ENCODE measurements around the gene LPAR3.

Gene LPAR3

DNA sequence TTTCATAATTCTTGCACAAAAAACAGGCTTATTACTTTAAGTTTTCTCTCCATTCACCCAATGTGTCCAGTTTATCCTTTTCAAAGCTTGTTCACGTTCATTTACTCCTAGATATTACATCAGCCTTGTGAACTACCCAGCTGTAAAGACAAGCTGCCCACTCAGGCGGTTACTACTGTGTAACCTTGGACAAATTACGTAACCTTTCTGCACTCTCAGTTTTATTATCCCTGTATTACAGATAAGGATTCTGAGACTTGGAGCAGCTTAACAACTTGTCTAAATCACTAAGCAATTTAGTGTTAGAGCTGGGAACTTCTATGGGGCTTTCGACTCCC is 20.5 kb upstream of the LPAR3 start (continued):
- TF ChIP-seq, protein P1, sequence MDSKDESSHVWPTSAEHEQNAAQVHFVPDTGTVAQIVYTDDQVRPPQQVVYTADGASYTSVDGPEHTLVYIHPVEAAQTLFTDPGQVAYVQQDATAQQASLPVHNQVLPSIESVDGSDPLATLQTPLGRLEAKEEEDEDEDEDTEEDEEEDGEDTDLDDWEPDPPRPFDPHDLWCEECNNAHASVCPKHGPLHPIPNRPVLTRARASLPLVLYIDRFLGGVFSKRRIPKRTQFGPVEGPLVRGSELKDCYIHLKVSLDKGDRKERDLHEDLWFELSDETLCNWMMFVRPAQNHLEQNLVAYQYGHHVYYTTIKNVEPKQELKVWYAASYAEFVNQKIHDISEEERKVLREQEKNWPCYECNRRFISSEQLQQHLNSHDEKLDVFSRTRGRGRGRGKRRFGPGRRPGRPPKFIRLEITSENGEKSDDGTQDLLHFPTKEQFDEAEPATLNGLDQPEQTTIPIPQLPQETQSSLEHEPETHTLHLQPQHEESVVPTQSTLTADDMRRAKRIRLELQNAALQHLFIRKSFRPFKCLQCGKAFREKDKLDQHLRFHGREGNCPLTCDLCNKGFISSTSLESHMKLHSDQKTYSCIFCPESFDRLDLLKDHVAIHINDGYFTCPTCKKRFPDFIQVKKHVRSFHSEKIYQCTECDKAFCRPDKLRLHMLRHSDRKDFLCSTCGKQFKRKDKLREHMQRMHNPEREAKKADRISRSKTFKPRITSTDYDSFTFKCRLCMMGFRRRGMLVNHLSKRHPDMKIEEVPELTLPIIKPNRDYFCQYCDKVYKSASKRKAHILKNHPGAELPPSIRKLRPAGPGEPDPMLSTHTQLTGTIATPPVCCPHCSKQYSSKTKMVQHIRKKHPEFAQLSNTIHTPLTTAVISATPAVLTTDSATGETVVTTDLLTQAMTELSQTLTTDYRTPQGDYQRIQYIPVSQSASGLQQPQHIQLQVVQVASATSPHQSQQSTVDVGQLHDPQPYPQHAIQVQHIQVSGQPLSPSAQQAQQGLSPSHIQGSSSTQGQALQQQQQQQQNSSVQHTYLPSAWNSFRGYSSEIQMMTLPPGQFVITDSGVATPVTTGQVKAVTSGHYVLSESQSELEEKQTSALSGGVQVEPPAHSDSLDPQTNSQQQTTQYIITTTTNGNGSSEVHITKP (tag by site-specific recombination; IDR thresholded peaks at IDR 0.05), result peak; percentile 57
- no peak for TF ChIP-seq ZNF404 (tag by site-specific recombination; IDR thresholded peaks at IDR 0.05)
- no peak for TF ChIP-seq ZNF785 (tag by site-specific recombination; IDR thresholded peaks at IDR 0.05)
- peak; percentile 31; the same call in 1 of the 2 replicates for TF ChIP-seq ZSCAN30 (tag by site-specific recombination; IDR thresholded peaks at IDR 0.05)
- peak; percentile 66 for TF ChIP-seq EGR2 (tag by site-specific recombination; IDR thresholded peaks at IDR 0.05; ENCODE audit: low read depth)
- 0 out of 2 replicates have a peak, but pooled peaks have one; percentile 10 for TF ChIP-seq ZIC2 (tag by site-specific recombination; IDR thresholded peaks at IDR 0.05)
- TF ChIP-seq ZNF600 (tag by site-specific recombination; IDR thresholded peaks at IDR 0.05), result peak; percentile 56; the same call in 1 of the 2 replicates
- TF ChIP-seq KLF8 (tag by site-specific recombination; IDR thresholded peaks at IDR 0.05), result peak; percentile 15; the same call in 1 of the 2 replicates
- TF ChIP-seq ZNF2 (tag by site-specific recombination; IDR thresholded peaks at IDR 0.05), result 0 out of 2 replicates have a peak, but pooled peaks have one; percentile 56
- TF ChIP-seq ZNF366 (tag by site-specific recombination; conservative IDR thresholded peaks at IDR 0.05), result peak; percentile 57; the same call in 1 of the 2 replicates
- peak; percentile 57; the same call in 1 of the 2 replicates for TF ChIP-seq ZNF843 (tag by site-specific recombination; IDR thresholded peaks at IDR 0.05)
- peak; percentile 70; the same call in 1 of the 2 replicates for TF ChIP-seq ZNF394 (tag by site-specific recombination; IDR thresholded peaks at IDR 0.05; ENCODE audit: borderline replicate concordance)
- TF ChIP-seq ZNF629 (tag by site-specific recombination; IDR thresholded peaks at IDR 0.05), result peak; percentile 84
- TF ChIP-seq, protein P2, sequence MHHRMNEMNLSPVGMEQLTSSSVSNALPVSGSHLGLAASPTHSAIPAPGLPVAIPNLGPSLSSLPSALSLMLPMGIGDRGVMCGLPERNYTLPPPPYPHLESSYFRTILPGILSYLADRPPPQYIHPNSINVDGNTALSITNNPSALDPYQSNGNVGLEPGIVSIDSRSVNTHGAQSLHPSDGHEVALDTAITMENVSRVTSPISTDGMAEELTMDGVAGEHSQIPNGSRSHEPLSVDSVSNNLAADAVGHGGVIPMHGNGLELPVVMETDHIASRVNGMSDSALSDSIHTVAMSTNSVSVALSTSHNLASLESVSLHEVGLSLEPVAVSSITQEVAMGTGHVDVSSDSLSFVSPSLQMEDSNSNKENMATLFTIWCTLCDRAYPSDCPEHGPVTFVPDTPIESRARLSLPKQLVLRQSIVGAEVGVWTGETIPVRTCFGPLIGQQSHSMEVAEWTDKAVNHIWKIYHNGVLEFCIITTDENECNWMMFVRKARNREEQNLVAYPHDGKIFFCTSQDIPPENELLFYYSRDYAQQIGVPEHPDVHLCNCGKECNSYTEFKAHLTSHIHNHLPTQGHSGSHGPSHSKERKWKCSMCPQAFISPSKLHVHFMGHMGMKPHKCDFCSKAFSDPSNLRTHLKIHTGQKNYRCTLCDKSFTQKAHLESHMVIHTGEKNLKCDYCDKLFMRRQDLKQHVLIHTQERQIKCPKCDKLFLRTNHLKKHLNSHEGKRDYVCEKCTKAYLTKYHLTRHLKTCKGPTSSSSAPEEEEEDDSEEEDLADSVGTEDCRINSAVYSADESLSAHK (tag by site-specific recombination; IDR thresholded peaks at IDR 0.05), result peak; percentile 14; the same call in 1 of the 2 replicates
- TF ChIP-seq, protein P3, sequence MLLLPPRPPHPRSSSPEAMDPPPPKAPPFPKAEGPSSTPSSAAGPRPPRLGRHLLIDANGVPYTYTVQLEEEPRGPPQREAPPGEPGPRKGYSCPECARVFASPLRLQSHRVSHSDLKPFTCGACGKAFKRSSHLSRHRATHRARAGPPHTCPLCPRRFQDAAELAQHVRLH (tag by site-specific recombination; IDR thresholded peaks at IDR 0.05), result peak; percentile 75
- TF ChIP-seq ZNF24 (tag by site-specific recombination; IDR thresholded peaks at IDR 0.05), result peak; percentile 70
- TF ChIP-seq, protein P4, sequence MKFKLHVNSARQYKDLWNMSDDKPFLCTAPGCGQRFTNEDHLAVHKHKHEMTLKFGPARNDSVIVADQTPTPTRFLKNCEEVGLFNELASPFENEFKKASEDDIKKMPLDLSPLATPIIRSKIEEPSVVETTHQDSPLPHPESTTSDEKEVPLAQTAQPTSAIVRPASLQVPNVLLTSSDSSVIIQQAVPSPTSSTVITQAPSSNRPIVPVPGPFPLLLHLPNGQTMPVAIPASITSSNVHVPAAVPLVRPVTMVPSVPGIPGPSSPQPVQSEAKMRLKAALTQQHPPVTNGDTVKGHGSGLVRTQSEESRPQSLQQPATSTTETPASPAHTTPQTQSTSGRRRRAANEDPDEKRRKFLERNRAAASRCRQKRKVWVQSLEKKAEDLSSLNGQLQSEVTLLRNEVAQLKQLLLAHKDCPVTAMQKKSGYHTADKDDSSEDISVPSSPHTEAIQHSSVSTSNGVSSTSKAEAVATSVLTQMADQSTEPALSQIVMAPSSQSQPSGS (tag by site-specific recombination; IDR thresholded peaks at IDR 0.05; ENCODE audit: low read depth), result peak; percentile 96
- no peak for TF ChIP-seq ZNF501 (tag by site-specific recombination; IDR thresholded peaks at IDR 0.05)
- peak; percentile 68 for TF ChIP-seq BCL11A (tag by site-specific recombination; IDR thresholded peaks at IDR 0.05; ENCODE audit: low read depth)
- TF ChIP-seq SETDB1 (IDR thresholded peaks at IDR 0.05; ENCODE audit: insufficient read length, low read length), result peak; percentile 26
- TF ChIP-seq, protein P5, sequence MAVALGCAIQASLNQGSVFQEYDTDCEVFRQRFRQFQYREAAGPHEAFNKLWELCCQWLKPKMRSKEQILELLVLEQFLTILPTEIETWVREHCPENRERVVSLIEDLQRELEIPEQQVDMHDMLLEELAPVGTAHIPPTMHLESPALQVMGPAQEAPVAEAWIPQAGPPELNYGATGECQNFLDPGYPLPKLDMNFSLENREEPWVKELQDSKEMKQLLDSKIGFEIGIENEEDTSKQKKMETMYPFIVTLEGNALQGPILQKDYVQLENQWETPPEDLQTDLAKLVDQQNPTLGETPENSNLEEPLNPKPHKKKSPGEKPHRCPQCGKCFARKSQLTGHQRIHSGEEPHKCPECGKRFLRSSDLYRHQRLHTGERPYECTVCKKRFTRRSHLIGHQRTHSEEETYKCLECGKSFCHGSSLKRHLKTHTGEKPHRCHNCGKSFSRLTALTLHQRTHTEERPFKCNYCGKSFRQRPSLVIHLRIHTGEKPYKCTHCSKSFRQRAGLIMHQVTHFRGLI (tag by site-specific recombination; IDR thresholded peaks at IDR 0.05), result no peak
- TF ChIP-seq, protein P6, sequence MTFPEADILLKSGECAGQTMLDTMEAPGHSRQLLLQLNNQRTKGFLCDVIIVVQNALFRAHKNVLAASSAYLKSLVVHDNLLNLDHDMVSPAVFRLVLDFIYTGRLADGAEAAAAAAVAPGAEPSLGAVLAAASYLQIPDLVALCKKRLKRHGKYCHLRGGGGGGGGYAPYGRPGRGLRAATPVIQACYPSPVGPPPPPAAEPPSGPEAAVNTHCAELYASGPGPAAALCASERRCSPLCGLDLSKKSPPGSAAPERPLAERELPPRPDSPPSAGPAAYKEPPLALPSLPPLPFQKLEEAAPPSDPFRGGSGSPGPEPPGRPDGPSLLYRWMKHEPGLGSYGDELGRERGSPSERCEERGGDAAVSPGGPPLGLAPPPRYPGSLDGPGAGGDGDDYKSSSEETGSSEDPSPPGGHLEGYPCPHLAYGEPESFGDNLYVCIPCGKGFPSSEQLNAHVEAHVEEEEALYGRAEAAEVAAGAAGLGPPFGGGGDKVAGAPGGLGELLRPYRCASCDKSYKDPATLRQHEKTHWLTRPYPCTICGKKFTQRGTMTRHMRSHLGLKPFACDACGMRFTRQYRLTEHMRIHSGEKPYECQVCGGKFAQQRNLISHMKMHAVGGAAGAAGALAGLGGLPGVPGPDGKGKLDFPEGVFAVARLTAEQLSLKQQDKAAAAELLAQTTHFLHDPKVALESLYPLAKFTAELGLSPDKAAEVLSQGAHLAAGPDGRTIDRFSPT (tag by site-specific recombination; IDR thresholded peaks at IDR 0.05), result peak; percentile 73; the same call in 1 of the 2 replicates
- peak; percentile 93 for TF ChIP-seq OSR2 (tag by site-specific recombination; IDR thresholded peaks at IDR 0.05)
- TF ChIP-seq ZNF791 (tag by site-specific recombination; IDR thresholded peaks at IDR 0.05), result no peak
- TF ChIP-seq ZNF747 (tag by site-specific recombination; IDR thresholded peaks at IDR 0.05), result no peak
- TF ChIP-seq ZNF324 (tag by site-specific recombination; IDR thresholded peaks at IDR 0.05), result peak; percentile 66; the same call in 1 of the 2 replicates
- TF ChIP-seq ZFHX2 (tag by site-specific recombination; conservative IDR thresholded peaks at IDR 0.05), result peak; percentile 75
- peak; percentile 40; the same call in 1 of the 2 replicates for TF ChIP-seq MZF1 (tag by site-specific recombination; IDR thresholded peaks at IDR 0.05; ENCODE audit: borderline replicate concordance)
- peak; percentile 94 for TF ChIP-seq TRIM28 (IDR thresholded peaks at IDR 0.05; ENCODE audit: borderline replicate concordance, low read length)
- TF ChIP-seq ZNF660 (tag by site-specific recombination; IDR thresholded peaks at IDR 0.05), result peak; percentile 72
